GM21825 (cell line): ENCODE data around the gene ACO2.

Experiments used
- ATAC-seq: cut with Tn5 transposase; IDR thresholded peaks from one replicate; pipeline ENCODE4 v1.9.1; 2021; ENCODE audit warnings: mild to moderate bottlenecking, moderate library complexity; ENCODE audit not compliant: unreplicated experiment

The ACO2 gene

GRCh38 chr22:41522813-41523212, 53.9 kb downstream of the ACO2 start:
- no peak for ATAC-seq

- no peak for ATAC-seq
Measured at GRCh38 chr22:41523464-41524221, 54.7 kb downstream of the ACO2 start.

GRCh38 chr22:41524251-41524661, 55.3 kb downstream of the ACO2 start:
- ATAC-seq, result no peak

- ATAC-seq, result no peak
Measured at GRCh38 chr22:41524809-41525449, 56.0 kb downstream of the ACO2 start.

- ATAC-seq, result no peak
Measured at GRCh38 chr22:41525450-41526225, 56.7 kb downstream of the ACO2 start.

GRCh38 chr22:41526226-41526829, 57.4 kb downstream of the ACO2 start:
- ATAC-seq, result no peak

- no peak for ATAC-seq
Measured at GRCh38 chr22:41526830-41527799, 58.2 kb downstream of the ACO2 start.

- no peak for ATAC-seq
Measured at GRCh38 chr22:41528132-41528766, 59.3 kb downstream of the ACO2 start.

- no peak for ATAC-seq
Measured at GRCh38 chr22:41528938-41529561, 60.1 kb downstream of the ACO2 start.

- no peak for ATAC-seq
Measured at GRCh38 chr22:41530890-41531714, 62.2 kb downstream of the ACO2 start.

GRCh38 chr22:41531715-41532477, 63.0 kb downstream of the ACO2 start:
- ATAC-seq, result no peak

- no peak for ATAC-seq
Measured at GRCh38 chr22:41532908-41533825, 64.2 kb downstream of the ACO2 start.

GRCh38 chr22:41534219-41534618, 65.3 kb downstream of the ACO2 start:
- no peak for ATAC-seq

- no peak for ATAC-seq
Measured at GRCh38 chr22:41535244-41535643, 66.3 kb downstream of the ACO2 start.

GRCh38 chr22:41537203-41537602, 68.3 kb downstream of the ACO2 start:
- no peak for ATAC-seq

- no peak for ATAC-seq
Measured at GRCh38 chr22:41538583-41538982, 69.7 kb downstream of the ACO2 start.
